RWPE2 (cell line): Measurements from ENCODE around the gene EMILIN2.
"Not testable (repeated sequence)": the region's sequence is repeated elsewhere in the genome, so short reads cannot be mapped to it uniquely, and the experiment has no call there.

Experiments used
- ATAC-seq: fragments of 200-7000 bp; cut with Tn5 transposase; 3 replicates; pipeline ENCODE4 v1.9.1; 2021; ENCODE audit warnings: low read depth
- DNase-seq: peaks from one replicate; pipeline ENCODE4 v3.0.0-alpha.2; 2020; ENCODE audit warnings: low spot score
- H3K27ac ChIP-seq: fragments of 450-650 bp; 2 replicates; pipeline ENCODE4 v1.5.1; 2017; ENCODE audit warnings: mild to moderate bottlenecking; ENCODE audit not compliant: poor library complexity, severe bottlenecking
- H3K27me3 ChIP-seq: fragments of 250-450 bp; sonication (Bioruptor Pico); 2 replicates; pipeline ENCODE4 v1.5.1; 2021; ENCODE audit warnings: mild to moderate bottlenecking, moderate library complexity; ENCODE audit not compliant: insufficient read depth, poor library complexity, severe bottlenecking
- H3K36me3 ChIP-seq: fragments of 250-450 bp; sonication (Bioruptor Pico); 2 replicates; pipeline ENCODE4 v1.5.1; 2020; ENCODE audit warnings: low read depth, mild to moderate bottlenecking, moderate library complexity
- H3K4me1 ChIP-seq: fragments of 250-450 bp; sonication (Bioruptor Pico); 2 replicates; pipeline ENCODE4 v1.5.1; 2021; ENCODE audit warnings: mild to moderate bottlenecking, moderate library complexity; ENCODE audit not compliant: insufficient read depth, poor library complexity, severe bottlenecking
- H3K4me3 ChIP-seq: fragments of 250-450 bp; sonication (Bioruptor Pico); 2 replicates; pipeline ENCODE4 v1.5.1; 2021; ENCODE audit warnings: mild to moderate bottlenecking, moderate library complexity; ENCODE audit not compliant: severe bottlenecking
- H3K9me3 ChIP-seq: fragments of 250-450 bp; sonication (Bioruptor Pico); 2 replicates; pipeline ENCODE4 v1.5.1; 2021; ENCODE audit warnings: mild to moderate bottlenecking, moderate library complexity; ENCODE audit not compliant: severe bottlenecking
- TF ChIP-seq, protein P1 (sequence below): fragments of 450-650 bp; IDR thresholded peaks from one replicate; pipeline ENCODE4 v1.5.1; 2017; ENCODE audit warnings: mild to moderate bottlenecking, moderate library complexity; ENCODE audit not compliant: poor library complexity, severe bottlenecking

EMILIN2 gene

DNA sequence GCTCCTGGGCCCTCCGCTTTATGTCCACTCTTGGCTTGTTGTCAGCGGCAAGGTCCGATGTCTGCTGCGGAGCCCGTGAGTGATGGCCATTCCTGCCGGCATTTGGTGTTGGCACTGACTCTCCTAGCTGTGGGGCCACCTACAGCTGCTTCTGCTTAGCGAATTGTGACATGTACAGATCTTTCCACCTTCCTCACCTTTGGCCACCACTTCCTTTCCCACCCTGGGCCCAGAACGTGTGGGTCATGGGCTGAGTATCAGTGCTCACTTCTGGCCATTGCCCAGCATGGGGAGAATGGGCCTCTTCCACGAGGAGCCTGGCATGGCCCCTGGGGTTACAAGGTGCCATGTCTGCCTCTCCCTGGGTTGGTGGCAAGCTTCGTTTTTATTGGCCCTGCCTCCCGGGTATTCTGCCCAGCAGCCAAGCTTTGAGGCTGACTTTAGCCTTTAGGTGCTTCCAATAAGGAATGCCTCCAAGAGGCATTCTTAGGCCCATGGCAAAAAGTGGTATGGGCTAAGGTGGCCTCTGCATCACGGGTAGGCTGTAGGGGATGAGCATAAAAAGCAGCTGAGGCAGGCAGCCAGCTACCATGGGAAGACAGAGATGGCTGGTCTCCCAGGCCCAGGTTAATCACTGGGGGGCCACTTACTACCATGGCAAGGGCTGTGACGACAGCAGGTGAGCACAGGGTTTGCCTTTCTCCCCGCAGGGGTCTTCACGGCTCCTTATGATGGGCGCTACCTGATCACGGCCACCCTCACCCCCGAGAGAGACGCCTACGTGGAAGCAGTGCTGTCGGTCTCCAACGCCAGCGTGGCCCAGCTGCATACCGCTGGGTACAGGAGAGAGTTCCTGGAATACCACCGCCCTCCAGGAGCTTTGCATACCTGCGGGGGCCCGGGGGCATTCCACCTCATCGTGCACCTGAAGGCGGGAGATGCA, 65.8 kb downstream of the EMILIN2 start:
- no peak overlapping the region for H3K4me3 ChIP-seq
- DNase-seq (no peak), ATAC-seq (no peak)
- 0 out of 2 replicates have a peak, but pooled peaks cover 3% of the 10 kb centered on the region for H3K36me3 ChIP-seq
- H3K9me3 ChIP-seq, result no peaks in the 10 kb centered on the region
- TF ChIP-seq, protein P1, sequence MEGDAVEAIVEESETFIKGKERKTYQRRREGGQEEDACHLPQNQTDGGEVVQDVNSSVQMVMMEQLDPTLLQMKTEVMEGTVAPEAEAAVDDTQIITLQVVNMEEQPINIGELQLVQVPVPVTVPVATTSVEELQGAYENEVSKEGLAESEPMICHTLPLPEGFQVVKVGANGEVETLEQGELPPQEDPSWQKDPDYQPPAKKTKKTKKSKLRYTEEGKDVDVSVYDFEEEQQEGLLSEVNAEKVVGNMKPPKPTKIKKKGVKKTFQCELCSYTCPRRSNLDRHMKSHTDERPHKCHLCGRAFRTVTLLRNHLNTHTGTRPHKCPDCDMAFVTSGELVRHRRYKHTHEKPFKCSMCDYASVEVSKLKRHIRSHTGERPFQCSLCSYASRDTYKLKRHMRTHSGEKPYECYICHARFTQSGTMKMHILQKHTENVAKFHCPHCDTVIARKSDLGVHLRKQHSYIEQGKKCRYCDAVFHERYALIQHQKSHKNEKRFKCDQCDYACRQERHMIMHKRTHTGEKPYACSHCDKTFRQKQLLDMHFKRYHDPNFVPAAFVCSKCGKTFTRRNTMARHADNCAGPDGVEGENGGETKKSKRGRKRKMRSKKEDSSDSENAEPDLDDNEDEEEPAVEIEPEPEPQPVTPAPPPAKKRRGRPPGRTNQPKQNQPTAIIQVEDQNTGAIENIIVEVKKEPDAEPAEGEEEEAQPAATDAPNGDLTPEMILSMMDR, result no peak
- no peak overlapping the region for H3K27ac ChIP-seq
- H3K4me1 ChIP-seq, result no peaks in the 10 kb centered on the region
- no peaks in the 10 kb centered on the region for H3K27me3 ChIP-seq

DNA sequence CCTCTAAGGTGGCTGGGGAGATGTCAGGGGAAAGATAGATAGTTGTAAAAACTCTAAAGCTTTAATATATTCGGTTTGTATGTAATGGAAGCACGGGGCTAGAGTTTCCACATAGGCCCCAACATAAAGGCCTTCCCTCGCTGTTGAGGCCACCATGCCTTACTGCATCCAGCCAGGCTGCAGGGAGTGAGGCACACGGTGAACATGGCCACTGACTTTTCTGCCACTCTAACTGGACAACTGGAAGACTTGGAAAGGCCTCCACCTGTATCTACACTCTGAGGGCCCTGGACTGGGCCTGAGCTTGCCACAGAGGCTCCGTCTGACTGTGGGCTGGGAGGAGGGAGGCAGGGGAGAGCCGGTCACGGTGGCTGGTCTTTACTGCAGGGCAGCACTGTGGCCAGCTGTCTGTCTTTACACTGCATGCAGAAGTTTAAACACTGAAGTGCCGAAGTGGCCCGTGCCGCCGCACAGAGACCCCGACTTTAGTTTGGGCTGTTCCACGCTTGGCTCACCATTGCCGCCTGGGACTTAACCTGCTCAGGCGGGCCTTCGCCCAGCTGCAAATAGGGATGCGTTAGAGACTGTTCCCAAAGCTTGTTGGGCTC, 66.7 kb downstream of the EMILIN2 start:
- Histone ChIP-seq H3K27me3 (no peaks in the 10 kb centered on the region), H3K36me3 (0 out of 2 replicates have a peak, but pooled peaks cover 3% of the 10 kb centered on the region), H3K4me3 (no peak overlapping the region), H3K27ac (no peak overlapping the region), H3K4me1 (no peaks in the 10 kb centered on the region), H3K9me3 (no peaks in the 10 kb centered on the region)
- TF ChIP-seq, protein P1, result no peak
- DNase-seq (no peak), ATAC-seq (no peak)

DNA sequence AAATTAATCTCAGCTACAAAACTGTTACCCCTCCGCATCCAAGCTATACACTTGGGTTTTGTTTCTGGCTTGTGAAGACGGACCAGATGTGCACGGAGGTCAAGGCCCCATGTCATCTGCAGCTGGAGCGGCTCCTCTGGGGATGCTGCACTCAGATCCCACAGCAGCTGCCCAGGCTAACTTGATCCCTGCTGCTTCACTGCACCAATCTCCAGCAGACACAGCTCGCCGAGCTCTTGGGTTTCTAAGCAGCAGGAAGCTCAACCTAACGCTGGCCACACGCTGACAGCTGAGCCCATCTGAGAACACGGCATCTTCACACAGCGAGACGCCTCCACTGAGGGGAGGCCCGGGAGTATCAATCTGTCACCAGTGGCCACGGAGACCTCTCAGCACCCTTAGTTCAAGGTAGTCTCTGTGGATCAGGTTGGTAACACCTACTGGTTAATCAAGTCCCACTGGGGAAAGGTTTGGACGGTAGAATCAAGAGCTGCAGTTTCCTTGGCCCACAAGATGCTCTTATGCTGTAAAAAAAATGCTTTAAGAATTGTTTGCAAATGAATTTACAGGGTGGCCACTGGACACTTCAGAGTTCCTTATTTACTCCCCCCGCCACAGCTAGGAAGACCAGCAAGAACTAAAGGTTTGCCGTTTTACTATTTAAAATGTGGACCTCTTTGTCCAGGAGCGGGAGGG, 67.5 kb downstream of the EMILIN2 start:
- ATAC-seq, result no peak
- H3K9me3 ChIP-seq, result no peaks in the 10 kb centered on the region
- DNase-seq, result no peak
- H3K4me1 ChIP-seq, result no peaks in the 10 kb centered on the region
- TF ChIP-seq, protein P1, result no peak
- H3K27ac ChIP-seq, result no peak overlapping the region
- H3K36me3 ChIP-seq, result 0 out of 2 replicates have a peak, but pooled peaks cover 3% of the 10 kb centered on the region
- no peak overlapping the region for H3K4me3 ChIP-seq
- no peaks in the 10 kb centered on the region for H3K27me3 ChIP-seq

DNA sequence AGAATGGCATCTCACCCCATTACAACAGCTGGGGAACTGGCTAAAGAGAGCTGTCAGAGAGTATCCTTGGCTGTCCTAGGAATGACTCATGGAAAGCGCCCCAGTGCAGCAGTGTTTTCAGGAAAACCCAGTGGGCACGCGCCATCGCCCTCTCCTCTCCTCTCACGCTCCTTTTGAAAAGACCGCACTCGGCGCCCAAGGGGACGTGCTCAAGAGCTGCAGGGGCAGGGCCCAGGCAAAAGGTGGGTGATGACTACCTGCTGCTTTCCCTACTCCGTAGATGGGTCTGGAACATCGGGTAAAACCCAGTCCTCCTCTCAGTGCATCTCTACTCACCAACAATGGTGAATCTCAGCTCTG, 68.1 kb downstream of the EMILIN2 start:
- Histone ChIP-seq H3K4me1 (no peaks in the 10 kb centered on the region), H3K4me3 (no peak overlapping the region), H3K27ac (no peak overlapping the region), H3K27me3 (no peaks in the 10 kb centered on the region), H3K9me3 (no peaks in the 10 kb centered on the region), H3K36me3 (0 out of 2 replicates have a peak, but pooled peaks cover 3% of the 10 kb centered on the region)
- ATAC-seq, result no peak
- no peak for DNase-seq
- TF ChIP-seq, protein P1, result no peak

DNA sequence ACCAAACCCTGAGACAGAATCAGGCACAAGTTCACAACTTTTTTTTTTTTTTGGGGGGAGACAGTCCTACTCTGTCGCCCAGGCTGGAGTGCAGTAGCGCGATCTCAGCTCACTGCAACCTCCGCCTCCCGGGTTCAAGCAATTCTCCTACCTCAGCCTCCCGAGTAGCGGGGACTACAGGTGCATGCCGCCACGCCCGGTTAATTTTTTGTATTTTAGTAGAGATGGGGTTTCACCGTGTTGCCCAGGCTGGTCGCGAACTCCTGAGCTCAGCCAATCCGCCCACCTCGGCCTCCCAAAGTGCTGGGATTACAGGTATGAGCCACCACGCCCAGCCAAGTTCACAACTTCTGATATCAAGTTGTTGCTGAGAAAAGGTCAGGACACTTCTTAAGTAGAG, 68.7 kb downstream of the EMILIN2 start:
- H3K27ac ChIP-seq, ATAC-seq, H3K9me3 ChIP-seq, H3K4me1 ChIP-seq, DNase-seq, H3K36me3 ChIP-seq, H3K4me3 ChIP-seq, H3K27me3 ChIP-seq: not testable (repeated sequence)
